ENCODE data around the gene SPATA9.

SPATA9 gene

DNA sequence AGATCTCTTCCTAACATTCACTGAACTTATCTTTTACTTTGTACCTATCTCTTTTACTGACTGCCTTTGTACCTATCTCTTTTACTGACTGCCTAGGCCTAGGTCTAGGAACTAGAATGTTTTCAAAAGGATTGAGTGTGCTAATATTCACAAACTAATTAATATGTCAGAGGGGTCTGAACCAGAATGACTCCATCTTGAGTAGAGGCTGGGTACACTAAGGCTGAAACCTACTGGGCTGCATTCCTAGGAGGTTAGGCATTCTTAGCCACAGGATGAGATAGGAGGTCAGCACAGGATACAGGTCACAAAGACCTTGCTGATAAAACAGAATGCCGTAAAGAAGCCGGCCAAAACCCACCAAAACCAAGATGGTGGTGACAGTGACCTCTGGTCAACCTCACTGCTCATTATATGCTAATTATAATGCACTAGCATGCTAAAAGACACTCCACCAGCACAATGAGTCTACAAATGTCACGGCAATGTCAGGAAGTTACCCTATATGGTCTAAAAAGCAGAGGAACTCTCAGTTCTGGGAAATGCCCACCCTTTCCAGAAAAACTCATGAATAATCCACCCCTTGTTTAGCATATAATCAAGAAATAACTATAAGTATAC is 45.8 kb upstream of the SPATA9 start:
- no peak for TF ChIP-seq ZFX (IDR thresholded peaks at IDR 0.05)
- TF ChIP-seq CTCF (conservative IDR thresholded peaks at IDR 0.05), result no peak

GRCh38 chr5:95727764-95728191 is 45.0 kb upstream of the SPATA9 start:
- no peak overlapping the region for H3K27ac ChIP-seq
- no peak for TF ChIP-seq CTCF (conservative IDR thresholded peaks at IDR 0.05)
- TF ChIP-seq ZFX (IDR thresholded peaks at IDR 0.05), result no peak

More for the DNA sequence above, 45.8 kb upstream of the SPATA9 start:
- no peak overlapping the region for H3K27ac ChIP-seq

DNA sequence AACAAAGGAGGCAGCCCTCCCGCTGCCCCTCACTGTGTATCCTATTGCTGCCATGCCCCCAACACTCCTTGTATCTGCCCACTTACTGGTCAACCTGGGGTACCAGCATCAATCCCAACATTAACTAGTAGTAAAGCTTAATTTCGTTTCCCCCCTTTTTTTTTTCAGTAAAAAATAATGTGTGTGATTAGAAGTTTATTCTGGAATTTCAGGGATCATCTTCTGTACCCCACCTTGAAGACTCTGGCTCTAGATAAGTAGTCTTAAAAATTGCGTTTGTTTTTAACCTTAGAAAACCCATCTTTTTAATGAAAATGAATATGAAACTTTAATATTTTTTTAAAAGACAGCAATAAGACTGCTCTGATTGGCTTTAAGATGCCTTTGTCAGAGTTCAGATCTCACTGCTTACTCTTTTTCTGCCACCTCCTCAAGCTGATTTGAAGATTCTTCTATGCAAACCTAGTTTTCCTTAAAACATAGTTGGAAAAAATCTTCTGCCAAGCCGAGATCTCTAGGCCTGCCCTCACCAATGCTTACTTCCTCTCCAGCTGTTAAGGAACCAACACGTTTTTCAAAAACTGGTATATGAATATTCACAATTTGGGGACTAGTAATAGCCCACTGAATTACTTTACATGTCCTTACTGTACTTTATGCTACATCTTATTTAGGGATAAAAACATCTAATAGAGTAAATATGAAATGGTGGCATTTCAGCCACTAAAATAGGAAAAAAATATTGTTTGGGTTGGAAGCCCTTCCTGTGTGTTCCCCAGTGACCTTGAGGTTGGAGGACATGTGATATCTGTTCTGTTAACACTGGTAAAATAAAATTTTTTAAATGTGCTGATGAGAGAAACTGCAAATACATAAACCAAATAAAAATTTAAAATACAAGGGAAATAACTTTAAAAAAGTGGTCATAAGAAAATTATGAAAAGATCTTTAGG is 44.3 kb upstream of the SPATA9 start:
- H3K27ac ChIP-seq, result no peak overlapping the region

GRCh38 chr5:95725937-95726810 is 43.4 kb upstream of the SPATA9 start:
- no peak overlapping the region for H3K27ac ChIP-seq
- TF ChIP-seq ZFX (IDR thresholded peaks at IDR 0.05), result no peak
- no peak for TF ChIP-seq CTCF (conservative IDR thresholded peaks at IDR 0.05)

More for the DNA sequence above, 44.3 kb upstream of the SPATA9 start:
- no peak for TF ChIP-seq ZFX (IDR thresholded peaks at IDR 0.05)
- no peak for TF ChIP-seq CTCF (conservative IDR thresholded peaks at IDR 0.05)

DNA sequence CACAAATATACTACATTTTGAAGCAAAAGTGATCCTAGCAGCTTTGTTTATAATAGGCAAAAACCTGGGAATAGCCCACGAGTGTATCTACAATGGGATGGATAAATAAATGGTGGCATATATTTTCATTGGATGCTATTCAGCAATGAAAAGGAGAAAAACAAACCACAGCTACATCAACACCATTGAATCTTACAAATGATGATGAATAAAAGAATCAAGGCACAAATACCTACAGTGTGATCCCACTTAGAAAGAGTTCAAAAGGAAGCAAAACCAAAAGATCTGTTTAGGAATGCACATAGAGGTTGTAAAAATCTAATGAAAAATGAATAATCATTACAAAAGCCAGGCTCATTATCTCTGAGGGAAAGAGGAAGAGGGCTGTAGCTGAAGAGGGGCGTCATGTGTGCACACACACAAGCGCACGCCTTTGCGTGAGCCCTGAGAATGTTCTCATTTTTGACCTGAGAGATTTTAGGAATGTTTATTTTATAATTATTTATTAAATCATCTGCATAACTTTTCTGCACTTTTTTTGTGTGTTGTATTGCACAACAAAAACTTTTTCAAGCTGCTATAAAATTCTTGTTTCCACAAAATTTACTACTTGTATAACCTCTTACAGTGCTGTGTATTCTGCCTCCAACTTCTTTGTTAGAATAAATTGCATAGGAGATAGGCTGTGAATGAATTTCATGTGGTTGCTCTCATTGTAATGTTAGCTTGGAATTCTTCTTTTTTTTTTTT is 42.5 kb upstream of the SPATA9 start:
- no peak overlapping the region for H3K27ac ChIP-seq
- no peak for TF ChIP-seq ZFX (IDR thresholded peaks at IDR 0.05)
- no peak for TF ChIP-seq CTCF (conservative IDR thresholded peaks at IDR 0.05)

DNA sequence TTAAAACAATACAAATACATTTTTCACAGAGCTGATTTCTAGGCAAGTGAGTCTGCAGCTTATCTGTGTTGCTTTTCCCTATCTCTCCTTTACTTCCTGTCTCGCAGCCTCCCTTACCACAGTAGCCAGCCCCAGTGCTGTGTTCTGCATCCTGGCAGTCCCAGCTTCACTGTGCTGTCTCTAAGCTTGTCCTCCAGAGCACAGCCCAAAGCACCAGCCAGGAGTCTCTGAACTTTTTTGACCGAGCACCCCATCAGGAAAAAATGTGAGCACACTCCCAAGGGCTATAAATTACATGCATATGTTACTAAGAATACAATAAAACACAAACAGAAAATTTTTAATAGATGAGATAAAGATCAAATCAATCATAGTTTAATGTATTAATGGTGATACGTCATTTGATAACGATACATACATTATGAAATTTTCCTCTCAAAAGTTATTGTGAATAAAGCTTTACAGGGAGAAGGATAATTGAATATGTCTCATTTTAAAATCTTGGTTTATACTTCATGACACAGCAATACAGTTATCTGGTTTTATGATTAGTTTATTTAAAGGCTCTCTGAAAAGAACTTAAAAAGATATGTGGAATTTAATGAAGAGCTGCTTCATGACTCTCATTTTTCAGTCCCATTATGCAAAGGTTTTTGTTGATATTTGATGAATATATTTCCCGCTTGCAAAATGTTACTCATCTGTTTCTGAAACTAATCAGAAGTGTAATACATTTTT is 41.0 kb upstream of the SPATA9 start:
- TF ChIP-seq ZFX (IDR thresholded peaks at IDR 0.05) (no peak), CTCF (conservative IDR thresholded peaks at IDR 0.05) (no peak)
- H3K27ac ChIP-seq, result no peak overlapping the region
